Measurements from ENCODE around the gene RAB4B.
A peak's percentile ranks its signal among the peaks of the same experiment; 100 is the strongest.
"Not testable (repeated sequence)": the region's sequence is repeated elsewhere in the genome, so short reads cannot be mapped to it uniquely, and the experiment has no call there.

The RAB4B gene

GRCh38 chr19:40819479-40820234 lies 41.6 kb downstream of the RAB4B start:
- H3K27ac ChIP-seq (ENCODE audit: low read depth, low read length); H3K36me3 ChIP-seq (ENCODE audit: insufficient read depth, low read length); H3K27me3 ChIP-seq (ENCODE audit: control insufficient read depth in 1 of 2, insufficient read depth in 2 of 2, low read length in 2 of 2); H3K4me3 ChIP-seq (ENCODE audit: low read depth in 1 of 2, low read length in 2 of 2); H3K9me3 ChIP-seq (ENCODE audit: low read length); H3K9ac ChIP-seq (ENCODE audit: low read length): not testable (repeated sequence)
- H3K4me1 ChIP-seq (ENCODE audit: insufficient read depth, low read length), result peaks cover 17% of the 10 kb centered on the region

GRCh38 chr19:40822161-40822560 lies 44.1 kb downstream of the RAB4B start:
- Histone ChIP-seq H3K9me3 (ENCODE audit: low read length) (no peaks in the 10 kb centered on the region), H3K36me3 (ENCODE audit: insufficient read depth, low read length) (peaks cover 7% of the 10 kb centered on the region), H3K27ac (ENCODE audit: low read depth, low read length) (peak overlapping the region; percentile 23), H3K4me1 (ENCODE audit: insufficient read depth, low read length) (peaks cover 17% of the 10 kb centered on the region), H3K9ac (ENCODE audit: low read length) (no peak overlapping the region), H3K27me3 (ENCODE audit: control insufficient read depth in 1 of 2, insufficient read depth in 2 of 2, low read length in 2 of 2) (no peaks in the 10 kb centered on the region), H3K4me3 (ENCODE audit: low read depth in 1 of 2, low read length in 2 of 2) (no peak overlapping the region)

- peaks cover 17% of the 10 kb centered on the region for H3K4me1 ChIP-seq (ENCODE audit: insufficient read depth, low read length)
- not testable (repeated sequence) for H3K9me3 ChIP-seq (ENCODE audit: low read length); H3K36me3 ChIP-seq (ENCODE audit: insufficient read depth, low read length); H3K9ac ChIP-seq (ENCODE audit: low read length); H3K27me3 ChIP-seq (ENCODE audit: control insufficient read depth in 1 of 2, insufficient read depth in 2 of 2, low read length in 2 of 2); H3K4me3 ChIP-seq (ENCODE audit: low read depth in 1 of 2, low read length in 2 of 2)
- peak overlapping the region; percentile 23 for H3K27ac ChIP-seq (ENCODE audit: low read depth, low read length)
Measured at GRCh38 chr19:40822704-40823553, 44.9 kb downstream of the RAB4B start.

- H3K4me3 ChIP-seq (ENCODE audit: low read depth in 1 of 2, low read length in 2 of 2); H3K27me3 ChIP-seq (ENCODE audit: control insufficient read depth in 1 of 2, insufficient read depth in 2 of 2, low read length in 2 of 2); H3K9ac ChIP-seq (ENCODE audit: low read length); H3K27ac ChIP-seq (ENCODE audit: low read depth, low read length); H3K9me3 ChIP-seq (ENCODE audit: low read length); H3K36me3 ChIP-seq (ENCODE audit: insufficient read depth, low read length): not testable (repeated sequence)
- H3K4me1 ChIP-seq (ENCODE audit: insufficient read depth, low read length), result peaks cover 12% of the 10 kb centered on the region
Measured at GRCh38 chr19:40824916-40825315, 46.9 kb downstream of the RAB4B start.

- H3K4me3 ChIP-seq (ENCODE audit: low read depth in 1 of 2, low read length in 2 of 2); H3K9ac ChIP-seq (ENCODE audit: low read length); H3K9me3 ChIP-seq (ENCODE audit: low read length); H3K27ac ChIP-seq (ENCODE audit: low read depth, low read length); H3K27me3 ChIP-seq (ENCODE audit: control insufficient read depth in 1 of 2, insufficient read depth in 2 of 2, low read length in 2 of 2); H3K36me3 ChIP-seq (ENCODE audit: insufficient read depth, low read length): not testable (repeated sequence)
- H3K4me1 ChIP-seq (ENCODE audit: insufficient read depth, low read length), result peaks cover 12% of the 10 kb centered on the region
Measured at GRCh38 chr19:40825460-40826095, 47.5 kb downstream of the RAB4B start.

GRCh38 chr19:40826312-40826698 lies 48.3 kb downstream of the RAB4B start:
- H3K4me3 ChIP-seq (ENCODE audit: low read depth in 1 of 2, low read length in 2 of 2); H3K27me3 ChIP-seq (ENCODE audit: control insufficient read depth in 1 of 2, insufficient read depth in 2 of 2, low read length in 2 of 2); H3K9ac ChIP-seq (ENCODE audit: low read length); H3K9me3 ChIP-seq (ENCODE audit: low read length); H3K36me3 ChIP-seq (ENCODE audit: insufficient read depth, low read length); H3K27ac ChIP-seq (ENCODE audit: low read depth, low read length): not testable (repeated sequence)
- H3K4me1 ChIP-seq (ENCODE audit: insufficient read depth, low read length), result peaks cover 12% of the 10 kb centered on the region

- H3K4me1 ChIP-seq (ENCODE audit: insufficient read depth, low read length), result peaks cover 16% of the 10 kb centered on the region
- not testable (repeated sequence) for H3K27ac ChIP-seq (ENCODE audit: low read depth, low read length); H3K4me3 ChIP-seq (ENCODE audit: low read depth in 1 of 2, low read length in 2 of 2); H3K9ac ChIP-seq (ENCODE audit: low read length); H3K36me3 ChIP-seq (ENCODE audit: insufficient read depth, low read length); H3K9me3 ChIP-seq (ENCODE audit: low read length); H3K27me3 ChIP-seq (ENCODE audit: control insufficient read depth in 1 of 2, insufficient read depth in 2 of 2, low read length in 2 of 2)
Measured at GRCh38 chr19:40826699-40827385, 48.8 kb downstream of the RAB4B start.

GRCh38 chr19:40827386-40828247 lies 49.6 kb downstream of the RAB4B start:
- Histone ChIP-seq H3K27me3 (ENCODE audit: control insufficient read depth in 1 of 2, insufficient read depth in 2 of 2, low read length in 2 of 2) (no peaks in the 10 kb centered on the region), H3K27ac (ENCODE audit: low read depth, low read length) (no peak overlapping the region), H3K9me3 (ENCODE audit: low read length) (no peaks in the 10 kb centered on the region), H3K4me3 (ENCODE audit: low read depth in 1 of 2, low read length in 2 of 2) (no peak overlapping the region), H3K9ac (ENCODE audit: low read length) (no peak overlapping the region), H3K36me3 (ENCODE audit: insufficient read depth, low read length) (peaks cover 9% of the 10 kb centered on the region), H3K4me1 (ENCODE audit: insufficient read depth, low read length) (peaks cover 13% of the 10 kb centered on the region)

- Histone ChIP-seq H3K4me3 (ENCODE audit: low read depth in 1 of 2, low read length in 2 of 2) (no peak overlapping the region), H3K9me3 (ENCODE audit: low read length) (no peaks in the 10 kb centered on the region), H3K27me3 (ENCODE audit: control insufficient read depth in 1 of 2, insufficient read depth in 2 of 2, low read length in 2 of 2) (no peaks in the 10 kb centered on the region), H3K27ac (ENCODE audit: low read depth, low read length) (no peak overlapping the region), H3K36me3 (ENCODE audit: insufficient read depth, low read length) (peaks cover 9% of the 10 kb centered on the region), H3K9ac (ENCODE audit: low read length) (no peak overlapping the region), H3K4me1 (ENCODE audit: insufficient read depth, low read length) (peaks cover 6% of the 10 kb centered on the region)
Measured at GRCh38 chr19:40829205-40829604, 51.2 kb downstream of the RAB4B start.

- not testable (repeated sequence) for H3K9me3 ChIP-seq (ENCODE audit: low read length); H3K27ac ChIP-seq (ENCODE audit: low read depth, low read length); H3K9ac ChIP-seq (ENCODE audit: low read length); H3K4me3 ChIP-seq (ENCODE audit: low read depth in 1 of 2, low read length in 2 of 2); H3K36me3 ChIP-seq (ENCODE audit: insufficient read depth, low read length); H3K27me3 ChIP-seq (ENCODE audit: control insufficient read depth in 1 of 2, insufficient read depth in 2 of 2, low read length in 2 of 2); H3K4me1 ChIP-seq (ENCODE audit: insufficient read depth, low read length)
Measured at GRCh38 chr19:40830741-40831140, 52.7 kb downstream of the RAB4B start.

Data from muscle layer of colon (tissue), 2 donors.